OCI-LY1 (cell line): ENCODE measurements around the gene CHMP6.
A peak's percentile ranks its signal among the peaks of the same experiment; 100 is the strongest.

Experiments
- H2AFZ ChIP-seq: fragments of 200-600 bp; sonication (generic), shearing (Covaris generic); 2 replicates; pipeline ENCODE4 v1.6.0; 2014; ENCODE audit warnings: antibody characterized with exemption, mild to moderate bottlenecking, low read length
- H3F3A ChIP-seq: fragments of 200-600 bp; sonication (generic), shearing (Covaris generic); 2 replicates; pipeline ENCODE4 v1.6.0; 2014; ENCODE audit warnings: mild to moderate bottlenecking, antibody characterized with exemption, low read length, moderate library complexity; ENCODE audit not compliant: insufficient read depth
- H3K27ac ChIP-seq: fragments of 200-600 bp; sonication (generic); 2 replicates; pipeline ENCODE4 v1.5.1; 2014; ENCODE audit warnings: low read length, mixed run types, mild to moderate bottlenecking, low read depth; ENCODE audit not compliant: poor library complexity, severe bottlenecking
- H3K27me3 ChIP-seq: fragments of 200-600 bp; sonication (generic); 2 replicates; pipeline ENCODE4 v1.6.0; 2014; ENCODE audit warnings: antibody characterized with exemption, mild to moderate bottlenecking, low read length, moderate library complexity; ENCODE audit not compliant: insufficient read depth
- H3K36me3 ChIP-seq: fragments of 200-600 bp; sonication (generic); 2 replicates; pipeline ENCODE4 v1.6.1; 2014; ENCODE audit warnings: mild to moderate bottlenecking, antibody characterized with exemption, low read length, moderate library complexity, mixed read lengths; ENCODE audit not compliant: insufficient read depth
- H3K4me1 ChIP-seq: fragments of 200-600 bp; sonication (generic); 2 replicates; pipeline ENCODE4 v1.5.1; 2014; ENCODE audit warnings: mild to moderate bottlenecking, low read length, moderate library complexity; ENCODE audit not compliant: insufficient read depth, severe bottlenecking
- H3K4me2 ChIP-seq: fragments of 200-600 bp; sonication (generic), shearing (Covaris generic); 2 replicates; pipeline ENCODE4 v1.6.1; 2014; ENCODE audit warnings: low read length
- H3K4me3 ChIP-seq: fragments of 200-600 bp; sonication (generic); 2 replicates; pipeline ENCODE4 v1.5.1; 2014; ENCODE audit warnings: low read length, low read depth, mild to moderate bottlenecking, mixed read lengths; ENCODE audit not compliant: poor library complexity, severe bottlenecking
- H3K79me2 ChIP-seq: fragments of 200-600 bp; shearing (Covaris generic); 2 replicates; pipeline ENCODE4 v1.6.1; 2016; ENCODE audit warnings: mixed run types, low read length, mixed read lengths; ENCODE audit not compliant: insufficient read depth
- H3K9ac ChIP-seq: fragments of 200-600 bp; sonication (generic), shearing (Covaris generic); 2 replicates; pipeline ENCODE4 v1.6.1; 2014; ENCODE audit warnings: mild to moderate bottlenecking, low read length, mixed read lengths
- H3K9me2 ChIP-seq: fragments of 200-600 bp; sonication (generic), shearing (Covaris generic); 2 replicates; pipeline ENCODE4 v1.6.1; 2014; ENCODE audit warnings: low read depth, mild to moderate bottlenecking, low read length, mixed read lengths
- H3K9me3 ChIP-seq: fragments of 200-600 bp; shearing (Covaris generic); 2 replicates; pipeline ENCODE4 v1.6.1; 2014; ENCODE audit warnings: low read length, mixed read lengths
- H4K20me1 ChIP-seq: fragments of 200-600 bp; sonication (generic), shearing (Covaris generic); 2 replicates; pipeline ENCODE4 v1.6.0; 2016; ENCODE audit warnings: mild to moderate bottlenecking, low read length; ENCODE audit not compliant: insufficient read depth
- CTCF ChIP-seq: fragments of 200-600 bp; sonication (generic), shearing (Covaris generic); IDR thresholded peaks from 2 replicates; pipeline ENCODE4 v1.5.1; 2017; ENCODE audit warnings: mild to moderate bottlenecking, antibody characterized with exemption, low read length, moderate library complexity, mixed read lengths
- EZH2 ChIP-seq: fragments of 200-600 bp; sonication (generic), shearing (Covaris generic); IDR thresholded peaks from 2 replicates; pipeline ENCODE4 v1.8.0; 2017; ENCODE audit warnings: borderline replicate concordance, mixed run types, mild to moderate bottlenecking, antibody characterized with exemption, low read length, moderate library complexity, mixed read lengths

CHMP6 gene

GRCh38 chr17:80991645-80992076 is at the start of gene CHMP6:
TSS of gene CHMP6 (plus strand) at chr17:80991841. CDS start at chr17:80991919, 78 bp downstream.
- Histone ChIP-seq H3K4me3 (peak within 1 kb of the TSS; percentile 87), H3K9me3 (no peaks in the 10 kb centered on the region), H3K36me3 (no peaks in the 10 kb centered on the region; the same call in 1 of the 2 replicates), H3K9ac (peak within 1 kb of the TSS; percentile 80), H3K9me2 (no peaks in the 10 kb centered on the region), H3K4me1 (peaks cover 25% of the 10 kb centered on the region), H3K4me2 (peak within 1 kb of the TSS; percentile 88), H3F3A (no peaks in the 10 kb centered on the region), H2AFZ (0 out of 2 replicates have a peak within 1 kb of the TSS, but pooled peaks have one; percentile 90), H3K27ac (no peak within 1 kb of the TSS), H3K79me2 (no peaks in the 10 kb centered on the region), H4K20me1 (no peaks in the 10 kb centered on the region), H3K27me3 (peaks cover 13% of the 10 kb centered on the region)
- no peak for TF ChIP-seq EZH2
- no peak for TF ChIP-seq CTCF

GRCh38 chr17:80942423-80943345 is 49.0 kb upstream of the CHMP6 start:
- Histone ChIP-seq H3K36me3 (peaks cover 94% of the 10 kb centered on the region), H3K4me3 (no peak overlapping the region)

More at GRCh38 chr17:80942423-80943345, 49.0 kb upstream of the CHMP6 start:
- no peaks in the 10 kb centered on the region for H3K9me2 ChIP-seq
- no peak overlapping the region for H2AFZ ChIP-seq
- H3K4me1 ChIP-seq, result no peaks in the 10 kb centered on the region
- TF ChIP-seq EZH2, result no peak
- no peak for TF ChIP-seq CTCF
- H3K9me3 ChIP-seq, result no peaks in the 10 kb centered on the region
- no peak overlapping the region for H3K9ac ChIP-seq
- H3K79me2 ChIP-seq, result no peaks in the 10 kb centered on the region
- no peaks in the 10 kb centered on the region for H4K20me1 ChIP-seq
- H3K27me3 ChIP-seq, result no peaks in the 10 kb centered on the region
- no peaks in the 10 kb centered on the region for H3F3A ChIP-seq
- no peak overlapping the region for H3K27ac ChIP-seq
- H3K4me2 ChIP-seq, result no peak overlapping the region
